Measurements from ENCODE around the gene MMP21. TPM values are rescaled to one million over a fixed set of nuclear protein-coding genes. Genes with fewer than 3 reads are reported as not detected.

Gene MMP21
- polyA plus RNA-seq, 4 donors, result 0.26 to 0.38 (median 0.31) TPM

Other genes starting within 250 kb of the MMP21 start
- gene TEX36, start 92.7 kb downstream of the MMP21 start, polyA plus RNA-seq (ENCODE audit: insufficient read length in 4 of 4), result not detected
- gene EDRF1, start 56.1 kb downstream of the MMP21 start, polyA plus RNA-seq (ENCODE audit: insufficient read length in 4 of 4), result 10 to 100 TPM; 29.8 to 39.2 (median 36.2) TPM
- 10 to 100 TPM; 51.6 to 61.9 (median 58.3) TPM for gene UROS, start 47.4 kb upstream of the MMP21 start, polyA plus RNA-seq (ENCODE audit: insufficient read length in 4 of 4)
- 100 to 1,000 TPM in 3 of 4 donors, 10 to 100 TPM in 1; 89.2 to 109 (median 104) TPM for gene BCCIP, start 47.7 kb upstream of the MMP21 start, polyA plus RNA-seq (ENCODE audit: insufficient read length in 4 of 4)
- 10 to 100 TPM; 22.8 to 27.7 (median 26.4) TPM for gene DHX32, start 105.5 kb upstream of the MMP21 start, polyA plus RNA-seq (ENCODE audit: insufficient read length in 4 of 4)
- 10 to 100 TPM in 1 of 4 donors, 1 to 10 TPM in 3; 7.1 to 10.1 (median 8.1) TPM for gene FANK1, start 120.7 kb upstream of the MMP21 start, polyA plus RNA-seq (ENCODE audit: insufficient read length in 4 of 4)